ENCODE measurements around the gene TBX6.
"Not testable (repeated sequence)": the region's sequence is repeated elsewhere in the genome, so short reads cannot be mapped to it uniquely, and the experiment has no call there.

The TBX6 gene

DNA sequence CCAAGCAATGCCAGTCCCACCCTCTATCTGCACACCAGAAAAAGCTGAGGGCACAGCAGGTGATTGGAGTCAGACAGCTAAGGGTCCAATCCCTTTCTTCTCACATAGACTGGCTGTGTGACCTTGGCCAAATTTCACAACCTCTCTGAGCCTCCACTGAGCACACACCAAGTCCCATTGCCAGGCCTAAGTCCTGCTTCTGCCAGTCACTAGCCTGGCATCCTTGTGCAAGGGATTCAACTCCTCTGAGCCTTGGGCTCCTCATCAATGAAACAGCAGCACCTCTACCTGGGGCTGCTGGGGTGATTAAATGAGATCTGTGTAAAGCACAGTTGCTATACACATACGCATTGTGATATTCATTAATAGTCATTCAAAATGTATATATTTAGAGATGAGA is 45.1 kb downstream of the TBX6 start:
- Histone ChIP-seq H3K23ac (ENCODE audit: low read length in 2 of 2) (no peak overlapping the region), H3K4me1 (ENCODE audit: control insufficient read depth, insufficient read depth, low read depth, low read length) (no peaks in the 10 kb centered on the region), H4K8ac (ENCODE audit: low read length) (no peak overlapping the region), H3K4me3 (ENCODE audit: insufficient read depth in 1 of 2, low read depth in 1 of 2, low read length in 2 of 2) (no peak overlapping the region), H2AK5ac (ENCODE audit: low read length, severe bottlenecking) (no peak overlapping the region), H2AFZ (ENCODE audit: low read depth, low read length) (no peak overlapping the region), H2BK12ac (ENCODE audit: low read length in 2 of 2) (no peak overlapping the region), H3K9ac (ENCODE audit: low read length) (no peak overlapping the region), H3K18ac (ENCODE audit: low read depth in 1 of 2, low read length in 2 of 2) (no peak overlapping the region), H3K14ac (ENCODE audit: low read length in 2 of 2) (no peak overlapping the region), H3K27me3 (ENCODE audit: control insufficient read depth in 1 of 2, insufficient read depth in 1 of 2, low read length in 2 of 2) (peaks cover 4 to 5% of the 10 kb centered on the region in 2 experiments), H4K91ac (ENCODE audit: low read length) (no peak overlapping the region), H3K27ac (ENCODE audit: low read length, poor library complexity, severe bottlenecking) (no peak overlapping the region), H2BK5ac (ENCODE audit: low read depth, low read length, poor library complexity, severe bottlenecking) (no peak overlapping the region), H3K9me3 (ENCODE audit: control insufficient read depth, low read length) (no peaks in the 10 kb centered on the region), H3K79me1 (replicated peaks; ENCODE audit: low read length, poor library complexity, severe bottlenecking) (no peaks in the 10 kb centered on the region), H3K36me3 (ENCODE audit: control insufficient read depth in 1 of 2, insufficient read depth in 2 of 2, low read depth in 1 of 2, low read length in 2 of 2) (no peaks in the 10 kb centered on the region), H3K4ac (ENCODE audit: low read depth in 1 of 2, low read length in 2 of 2) (no peak overlapping the region), H2BK15ac (ENCODE audit: low read depth, poor library complexity, severe bottlenecking) (no peak overlapping the region), H3K4me2 (ENCODE audit: low read length, poor library complexity, severe bottlenecking) (no peak overlapping the region), H2BK120ac (ENCODE audit: low read depth, low read length) (no peak overlapping the region)
- no peak for DNase-seq
- no CpG with 5 or more reads among the region's 1 CpG for WGBS

DNA sequence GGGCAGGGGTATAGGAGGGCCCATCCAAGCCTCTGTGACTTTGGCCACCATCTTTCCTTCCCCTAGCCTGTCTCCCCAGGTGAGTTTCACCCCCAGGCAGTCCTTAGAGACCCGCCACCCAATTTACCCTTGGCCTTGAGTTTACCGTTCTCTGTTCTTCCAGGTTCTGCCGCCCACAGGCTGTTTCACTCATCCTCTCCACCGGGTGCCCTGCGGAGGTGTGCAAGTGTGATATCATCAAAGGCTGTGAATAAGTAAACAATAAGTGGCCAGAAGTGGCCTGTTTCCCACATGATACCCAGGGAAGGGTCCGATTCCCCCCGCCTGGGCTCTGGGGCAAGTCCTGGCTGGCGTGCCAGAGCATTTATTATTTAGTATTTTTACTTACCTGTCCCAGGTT is 45.5 kb downstream of the TBX6 start:
- no peak overlapping the region for H3K18ac ChIP-seq (ENCODE audit: low read depth in 1 of 2, low read length in 2 of 2)
- H3K4me3 ChIP-seq (ENCODE audit: insufficient read depth in 1 of 2, low read depth in 1 of 2, low read length in 2 of 2) = no peak overlapping the region
- no peak overlapping the region for H3K14ac ChIP-seq (ENCODE audit: low read length in 2 of 2)
- no peak overlapping the region for H2BK120ac ChIP-seq (ENCODE audit: low read depth, low read length)
- H2BK5ac ChIP-seq (ENCODE audit: low read depth, low read length, poor library complexity, severe bottlenecking) = no peak overlapping the region
- no peaks in the 10 kb centered on the region for H3K79me1 ChIP-seq (replicated peaks; ENCODE audit: low read length, poor library complexity, severe bottlenecking)
- H4K91ac ChIP-seq (ENCODE audit: low read length) = no peak overlapping the region
- no peak overlapping the region for H2AFZ ChIP-seq (ENCODE audit: low read depth, low read length)
- no peak overlapping the region for H4K8ac ChIP-seq (ENCODE audit: low read length)
- H3K27me3 ChIP-seq (ENCODE audit: control insufficient read depth in 1 of 2, insufficient read depth in 1 of 2, low read length in 2 of 2) = peaks cover 4 to 5% of the 10 kb centered on the region in 2 experiments
- no peak overlapping the region for H3K4me2 ChIP-seq (ENCODE audit: low read length, poor library complexity, severe bottlenecking)
- H3K36me3 ChIP-seq (ENCODE audit: control insufficient read depth in 1 of 2, insufficient read depth in 2 of 2, low read depth in 1 of 2, low read length in 2 of 2) = no peaks in the 10 kb centered on the region
- H2BK15ac ChIP-seq (ENCODE audit: low read depth, poor library complexity, severe bottlenecking) = no peak overlapping the region
- no peak for DNase-seq
- no peak overlapping the region for H2AK5ac ChIP-seq (ENCODE audit: low read length, severe bottlenecking)
- 65% methylated on average over 6 of the region's 8 CpGs for WGBS
- H3K27ac ChIP-seq (ENCODE audit: low read length, poor library complexity, severe bottlenecking) = no peak overlapping the region
- H3K9me3 ChIP-seq (ENCODE audit: control insufficient read depth, low read length) = no peaks in the 10 kb centered on the region
- H3K9ac ChIP-seq (ENCODE audit: low read length) = no peak overlapping the region
- no peak overlapping the region for H3K23ac ChIP-seq (ENCODE audit: low read length in 2 of 2)
- no peaks in the 10 kb centered on the region for H3K4me1 ChIP-seq (ENCODE audit: control insufficient read depth, insufficient read depth, low read depth, low read length)
- H2BK12ac ChIP-seq (ENCODE audit: low read length in 2 of 2) = no peak overlapping the region
- H3K4ac ChIP-seq (ENCODE audit: low read depth in 1 of 2, low read length in 2 of 2) = no peak overlapping the region

DNA sequence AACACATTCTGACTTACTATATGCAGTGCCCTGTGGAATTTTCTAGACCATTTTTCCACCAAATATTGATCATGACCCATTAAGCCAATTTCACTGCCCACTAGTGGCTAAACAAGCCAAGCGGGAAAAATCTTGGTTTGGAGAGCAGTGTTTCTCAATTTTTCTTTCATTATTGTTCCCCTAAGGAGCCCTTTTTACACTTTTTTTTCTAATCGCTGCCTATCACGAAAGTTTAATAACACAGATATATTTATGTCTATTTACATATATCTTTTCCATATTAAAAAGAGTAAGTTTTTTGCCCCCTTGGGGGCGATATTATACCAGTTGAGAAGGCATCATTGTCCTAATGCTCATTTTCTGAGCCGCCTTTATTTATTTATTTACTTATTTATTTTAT is 49.9 kb downstream of the TBX6 start:
- Histone ChIP-seq H2BK12ac (ENCODE audit: low read length in 2 of 2) (no peak overlapping the region), H3K4me1 (ENCODE audit: control insufficient read depth, insufficient read depth, low read depth, low read length) (no peaks in the 10 kb centered on the region), H3K18ac (ENCODE audit: low read depth in 1 of 2, low read length in 2 of 2) (no peak overlapping the region), H3K4me3 (ENCODE audit: insufficient read depth in 1 of 2, low read depth in 1 of 2, low read length in 2 of 2) (no peak overlapping the region), H3K4me2 (ENCODE audit: low read length, poor library complexity, severe bottlenecking) (no peak overlapping the region), H4K91ac (ENCODE audit: low read length) (no peak overlapping the region), H3K36me3 (ENCODE audit: control insufficient read depth in 1 of 2, insufficient read depth in 2 of 2, low read depth in 1 of 2, low read length in 2 of 2) (no peaks in the 10 kb centered on the region), H4K8ac (ENCODE audit: low read length) (no peak overlapping the region), H2BK120ac (ENCODE audit: low read depth, low read length) (no peak overlapping the region), H3K9ac (ENCODE audit: low read length) (no peak overlapping the region), H2AK5ac (ENCODE audit: low read length, severe bottlenecking) (no peak overlapping the region), H3K14ac (ENCODE audit: low read length in 2 of 2) (no peak overlapping the region), H2BK15ac (ENCODE audit: low read depth, poor library complexity, severe bottlenecking) (no peak overlapping the region), H3K27ac (ENCODE audit: low read length, poor library complexity, severe bottlenecking) (no peak overlapping the region), H3K23ac (ENCODE audit: low read length in 2 of 2) (no peak overlapping the region), H3K9me3 (ENCODE audit: control insufficient read depth, low read length) (no peaks in the 10 kb centered on the region), H2BK5ac (ENCODE audit: low read depth, low read length, poor library complexity, severe bottlenecking) (no peak overlapping the region), H2AFZ (ENCODE audit: low read depth, low read length) (no peak overlapping the region), H3K79me1 (replicated peaks; ENCODE audit: low read length, poor library complexity, severe bottlenecking) (no peaks in the 10 kb centered on the region), H3K4ac (ENCODE audit: low read depth in 1 of 2, low read length in 2 of 2) (no peak overlapping the region), H3K27me3 (ENCODE audit: control insufficient read depth in 1 of 2, insufficient read depth in 1 of 2, low read length in 2 of 2) (peaks cover 5 to 12% of the 10 kb centered on the region in 2 experiments)
- 88% methylated on average over 1 of the region's 5 CpGs for WGBS
- peak; percentile 52 for DNase-seq

DNA sequence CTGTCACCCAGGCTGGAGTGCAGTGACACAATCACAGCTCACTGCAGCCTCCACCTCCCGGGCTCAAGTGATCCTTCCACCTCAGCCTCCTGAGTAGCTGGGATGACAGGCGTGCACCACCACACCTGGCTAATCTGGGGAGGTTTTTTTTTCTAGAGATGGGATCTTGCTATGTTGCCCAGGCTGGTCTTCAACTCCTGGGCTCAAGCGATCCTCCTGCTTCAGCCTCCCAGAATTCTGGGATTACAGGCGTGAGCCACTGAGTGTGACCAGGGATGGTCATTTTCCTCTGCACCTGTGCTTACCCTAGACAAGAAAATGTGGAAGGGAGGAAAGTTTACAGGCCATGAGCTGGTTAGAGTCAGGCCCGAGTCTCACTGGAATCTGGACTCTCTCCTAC is 51.0 kb downstream of the TBX6 start:
- WGBS = 88% methylated on average over 5 of the region's 5 CpGs
- H3K79me1 ChIP-seq (replicated peaks; ENCODE audit: low read length, poor library complexity, severe bottlenecking); H3K36me3 ChIP-seq (ENCODE audit: control insufficient read depth in 1 of 2, insufficient read depth in 2 of 2, low read depth in 1 of 2, low read length in 2 of 2); H2AFZ ChIP-seq (ENCODE audit: low read depth, low read length); H3K18ac ChIP-seq (ENCODE audit: low read depth in 1 of 2, low read length in 2 of 2); H3K4me2 ChIP-seq (ENCODE audit: low read length, poor library complexity, severe bottlenecking); H4K91ac ChIP-seq (ENCODE audit: low read length); H3K4me1 ChIP-seq (ENCODE audit: control insufficient read depth, insufficient read depth, low read depth, low read length); H2BK120ac ChIP-seq (ENCODE audit: low read depth, low read length); H3K27ac ChIP-seq (ENCODE audit: low read length, poor library complexity, severe bottlenecking); H2AK5ac ChIP-seq (ENCODE audit: low read length, severe bottlenecking); H2BK15ac ChIP-seq (ENCODE audit: low read depth, poor library complexity, severe bottlenecking); DNase-seq; H3K4me3 ChIP-seq (ENCODE audit: insufficient read depth in 1 of 2, low read depth in 1 of 2, low read length in 2 of 2); H4K8ac ChIP-seq (ENCODE audit: low read length); H3K4ac ChIP-seq (ENCODE audit: low read depth in 1 of 2, low read length in 2 of 2); H2BK12ac ChIP-seq (ENCODE audit: low read length in 2 of 2); H3K9ac ChIP-seq (ENCODE audit: low read length); H3K9me3 ChIP-seq (ENCODE audit: control insufficient read depth, low read length); H3K14ac ChIP-seq (ENCODE audit: low read length in 2 of 2); H3K23ac ChIP-seq (ENCODE audit: low read length in 2 of 2); H2BK5ac ChIP-seq (ENCODE audit: low read depth, low read length, poor library complexity, severe bottlenecking): not testable (repeated sequence)
- peaks cover 9 to 13% of the 10 kb centered on the region in 2 experiments for H3K27me3 ChIP-seq (ENCODE audit: control insufficient read depth in 1 of 2, insufficient read depth in 1 of 2, low read length in 2 of 2)
